HG02885 (cell line): ENCODE results near the gene CSAD.
"Not testable (repeated sequence)": the region's sequence is repeated elsewhere in the genome, so short reads cannot be mapped to it uniquely, and the experiment has no call there.

Experiments used
- ATAC-seq: cut with Tn5 transposase; IDR thresholded peaks from one replicate; pipeline ENCODE4 v1.9.1; 2021; ENCODE audit warnings: mild to moderate bottlenecking; ENCODE audit not compliant: unreplicated experiment, poor library complexity

Gene CSAD

GRCh38 chr12:53218551-53219291, 38.0 kb upstream of the CSAD start:
- no peak for ATAC-seq

GRCh38 chr12:53217931-53218307, 37.2 kb upstream of the CSAD start:
- ATAC-seq, result no peak

- ATAC-seq, result no peak
Observed at GRCh38 chr12:53217051-53217930, 36.6 kb upstream of the CSAD start.

- no peak for ATAC-seq
Observed at GRCh38 chr12:53215497-53215896, 34.8 kb upstream of the CSAD start.

GRCh38 chr12:53214687-53215455, 34.1 kb upstream of the CSAD start:
- ATAC-seq, result no peak

GRCh38 chr12:53214221-53214620, 33.5 kb upstream of the CSAD start:
- no peak for ATAC-seq

- peak; percentile 60 for ATAC-seq
Observed at GRCh38 chr12:53213348-53213747, 32.6 kb upstream of the CSAD start.

- ATAC-seq, result no peak
Observed at GRCh38 chr12:53212931-53213330, 32.2 kb upstream of the CSAD start.

GRCh38 chr12:53211476-53212381, 31.0 kb upstream of the CSAD start:
- no peak for ATAC-seq

- no peak for ATAC-seq
Observed at GRCh38 chr12:53210843-53211242, 30.1 kb upstream of the CSAD start.

GRCh38 chr12:53208877-53209463, 28.2 kb upstream of the CSAD start:
- peak; percentile 41 for ATAC-seq

- no peak for ATAC-seq
Observed at GRCh38 chr12:53208435-53208834, 27.7 kb upstream of the CSAD start.

- ATAC-seq, result peak; percentile 47
Observed at GRCh38 chr12:53207042-53207441, 26.3 kb upstream of the CSAD start, which contains the start of gene ITGB7. Gene ITGB7, minus strand, starts transcription at chr12:53207251. Its CDS starts 6,808 bp downstream, at chr12:53200443.

GRCh38 chr12:53205747-53206419, 25.2 kb upstream of the CSAD start:
- ATAC-seq, result peak; percentile 78

- ATAC-seq, result no peak
Observed at GRCh38 chr12:53204351-53204750, 23.6 kb upstream of the CSAD start.

- not testable (repeated sequence) for ATAC-seq
Observed at GRCh38 chr12:53202316-53202715, 21.6 kb upstream of the CSAD start.

- ATAC-seq, result no peak
Observed at GRCh38 chr12:53201639-53202038, 20.9 kb upstream of the CSAD start.

GRCh38 chr12:53201177-53201541, 20.4 kb upstream of the CSAD start:
- no peak for ATAC-seq
